ENCODE measurements around the gene WDR19.

Gene WDR19

DNA sequence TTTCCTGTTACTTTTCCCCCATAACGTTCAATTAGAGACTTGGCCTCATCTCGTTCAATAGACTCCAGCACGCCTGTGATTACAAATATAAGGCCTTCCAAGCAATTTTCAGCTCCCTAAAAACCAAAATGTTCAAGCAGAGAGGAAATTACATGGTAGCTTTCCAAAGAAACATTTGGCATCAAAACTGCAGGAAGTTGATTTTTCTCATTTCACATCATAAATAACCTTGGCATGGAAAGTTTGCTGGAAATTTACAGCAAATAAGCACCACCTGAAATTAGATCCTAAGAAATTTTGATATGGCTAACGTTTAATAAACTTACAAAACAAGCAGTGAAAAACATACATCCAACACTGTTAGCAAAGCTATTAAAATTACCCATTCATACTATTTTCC lies 130.5 kb downstream of the WDR19 start:
- peaks cover 19 to 78% of the 10 kb centered on the region in 2 donors for H3K36me3 ChIP-seq (ENCODE audit: control insufficient read depth in 1 of 2, insufficient read depth in 2 of 2, low read length in 2 of 2)
- H3K9me3 ChIP-seq (ENCODE audit: control insufficient read depth in 1 of 2, low read length in 2 of 2), result no peaks in the 10 kb centered on the region
- H3K27ac ChIP-seq (ENCODE audit: low read depth, low read length), result no peak overlapping the region
- no peak overlapping the region for H3K4me3 ChIP-seq (ENCODE audit: low read depth in 1 of 2, low read length in 2 of 2)
- H3K27me3 ChIP-seq (ENCODE audit: control insufficient read depth in 1 of 2, insufficient read depth in 2 of 2, low read length in 2 of 2), result no peaks in the 10 kb centered on the region
- H3K4me1 ChIP-seq (ENCODE audit: control insufficient read depth in 1 of 2, insufficient read depth in 2 of 2, low read length in 2 of 2), result no peaks in the 10 kb centered on the region
- H3K9ac ChIP-seq (ENCODE audit: low read depth in 1 of 2, low read length in 2 of 2), result no peak overlapping the region

GRCh38 chr4:39319676-39320075 lies 137.3 kb downstream of the WDR19 start:
- Histone ChIP-seq H3K9me3 (ENCODE audit: control insufficient read depth in 1 of 2, low read length in 2 of 2) (no peaks in the 10 kb centered on the region), H3K27ac (ENCODE audit: low read depth, low read length) (no peak overlapping the region), H3K27me3 (ENCODE audit: control insufficient read depth in 1 of 2, insufficient read depth in 2 of 2, low read length in 2 of 2) (no peaks in the 10 kb centered on the region), H3K4me3 (ENCODE audit: low read depth in 1 of 2, low read length in 2 of 2) (no peak overlapping the region), H3K36me3 (ENCODE audit: control insufficient read depth in 1 of 2, insufficient read depth in 2 of 2, low read length in 2 of 2) (peaks cover 15 to 37% of the 10 kb centered on the region in 2 donors), H3K4me1 (ENCODE audit: control insufficient read depth in 1 of 2, insufficient read depth in 2 of 2, low read length in 2 of 2) (no peaks in the 10 kb centered on the region), H3K9ac (ENCODE audit: low read depth in 1 of 2, low read length in 2 of 2) (no peak overlapping the region)

GRCh38 chr4:39320381-39321115 lies 138.2 kb downstream of the WDR19 start:
- H3K9ac ChIP-seq (ENCODE audit: low read depth in 1 of 2, low read length in 2 of 2), result no peak overlapping the region
- no peaks in the 10 kb centered on the region for H3K9me3 ChIP-seq (ENCODE audit: control insufficient read depth in 1 of 2, low read length in 2 of 2)
- no peak overlapping the region for H3K27ac ChIP-seq (ENCODE audit: low read depth, low read length)
- no peak overlapping the region for H3K4me3 ChIP-seq (ENCODE audit: low read depth in 1 of 2, low read length in 2 of 2)
- H3K27me3 ChIP-seq (ENCODE audit: control insufficient read depth in 1 of 2, insufficient read depth in 2 of 2, low read length in 2 of 2), result no peaks in the 10 kb centered on the region
- peaks cover 12 to 38% of the 10 kb centered on the region in 2 donors for H3K36me3 ChIP-seq (ENCODE audit: control insufficient read depth in 1 of 2, insufficient read depth in 2 of 2, low read length in 2 of 2)
- no peaks in the 10 kb centered on the region for H3K4me1 ChIP-seq (ENCODE audit: control insufficient read depth in 1 of 2, insufficient read depth in 2 of 2, low read length in 2 of 2)

DNA sequence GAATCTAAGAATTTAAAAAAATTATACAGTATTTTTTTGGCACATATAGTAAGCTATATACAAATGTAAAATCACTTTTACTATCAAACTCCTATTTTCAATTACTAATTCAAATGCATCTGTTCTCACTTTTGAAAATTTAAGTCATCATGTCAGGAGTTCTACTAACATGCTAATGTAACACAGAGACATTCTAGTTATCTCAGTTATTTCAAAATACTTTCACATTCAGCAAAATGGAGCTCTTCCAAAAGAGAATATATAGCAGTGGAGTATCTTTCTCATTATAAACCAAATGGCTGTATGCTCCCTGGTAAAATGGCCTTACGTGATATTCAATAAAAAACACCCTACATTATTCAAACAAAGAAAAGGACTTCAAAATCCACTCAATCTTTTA lies 141.5 kb downstream of the WDR19 start:
- no peaks in the 10 kb centered on the region for H3K4me1 ChIP-seq (ENCODE audit: control insufficient read depth in 1 of 2, insufficient read depth in 2 of 2, low read length in 2 of 2)
- H3K4me3 ChIP-seq (ENCODE audit: low read depth in 1 of 2, low read length in 2 of 2), result no peak overlapping the region
- H3K27me3 ChIP-seq (ENCODE audit: control insufficient read depth in 1 of 2, insufficient read depth in 2 of 2, low read length in 2 of 2), result no peaks in the 10 kb centered on the region
- no peaks in the 10 kb centered on the region for H3K9me3 ChIP-seq (ENCODE audit: control insufficient read depth in 1 of 2, low read length in 2 of 2)
- no peak overlapping the region for H3K9ac ChIP-seq (ENCODE audit: low read depth in 1 of 2, low read length in 2 of 2)
- H3K36me3 ChIP-seq (ENCODE audit: control insufficient read depth in 1 of 2, insufficient read depth in 2 of 2, low read length in 2 of 2), result peaks cover 10 to 39% of the 10 kb centered on the region in 2 donors
- H3K27ac ChIP-seq (ENCODE audit: low read depth, low read length), result no peak overlapping the region

GRCh38 chr4:39324446-39324845 lies 142.1 kb downstream of the WDR19 start:
- peaks cover 10 to 39% of the 10 kb centered on the region in 2 donors for H3K36me3 ChIP-seq (ENCODE audit: control insufficient read depth in 1 of 2, insufficient read depth in 2 of 2, low read length in 2 of 2)
- H3K4me1 ChIP-seq (ENCODE audit: control insufficient read depth in 1 of 2, insufficient read depth in 2 of 2, low read length in 2 of 2), result no peaks in the 10 kb centered on the region
- no peak overlapping the region for H3K4me3 ChIP-seq (ENCODE audit: low read depth in 1 of 2, low read length in 2 of 2)
- no peaks in the 10 kb centered on the region for H3K9me3 ChIP-seq (ENCODE audit: control insufficient read depth in 1 of 2, low read length in 2 of 2)
- no peak overlapping the region for H3K27ac ChIP-seq (ENCODE audit: low read depth, low read length)
- H3K27me3 ChIP-seq (ENCODE audit: control insufficient read depth in 1 of 2, insufficient read depth in 2 of 2, low read length in 2 of 2), result no peaks in the 10 kb centered on the region
- no peak overlapping the region for H3K9ac ChIP-seq (ENCODE audit: low read depth in 1 of 2, low read length in 2 of 2)

- H3K27me3 ChIP-seq (ENCODE audit: control insufficient read depth in 1 of 2, insufficient read depth in 2 of 2, low read length in 2 of 2), result no peaks in the 10 kb centered on the region
- H3K9me3 ChIP-seq (ENCODE audit: control insufficient read depth in 1 of 2, low read length in 2 of 2), result no peaks in the 10 kb centered on the region
- no peak overlapping the region for H3K4me3 ChIP-seq (ENCODE audit: low read depth in 1 of 2, low read length in 2 of 2)
- H3K9ac ChIP-seq (ENCODE audit: low read depth in 1 of 2, low read length in 2 of 2), result no peak overlapping the region
- H3K27ac ChIP-seq (ENCODE audit: low read depth, low read length), result no peak overlapping the region
- H3K36me3 ChIP-seq (ENCODE audit: control insufficient read depth in 1 of 2, insufficient read depth in 2 of 2, low read length in 2 of 2), result peaks cover 5 to 39% of the 10 kb centered on the region in 2 donors
- no peaks in the 10 kb centered on the region for H3K4me1 ChIP-seq (ENCODE audit: control insufficient read depth in 1 of 2, insufficient read depth in 2 of 2, low read length in 2 of 2)
Measured at GRCh38 chr4:39324897-39325613, 142.7 kb downstream of the WDR19 start.

DNA sequence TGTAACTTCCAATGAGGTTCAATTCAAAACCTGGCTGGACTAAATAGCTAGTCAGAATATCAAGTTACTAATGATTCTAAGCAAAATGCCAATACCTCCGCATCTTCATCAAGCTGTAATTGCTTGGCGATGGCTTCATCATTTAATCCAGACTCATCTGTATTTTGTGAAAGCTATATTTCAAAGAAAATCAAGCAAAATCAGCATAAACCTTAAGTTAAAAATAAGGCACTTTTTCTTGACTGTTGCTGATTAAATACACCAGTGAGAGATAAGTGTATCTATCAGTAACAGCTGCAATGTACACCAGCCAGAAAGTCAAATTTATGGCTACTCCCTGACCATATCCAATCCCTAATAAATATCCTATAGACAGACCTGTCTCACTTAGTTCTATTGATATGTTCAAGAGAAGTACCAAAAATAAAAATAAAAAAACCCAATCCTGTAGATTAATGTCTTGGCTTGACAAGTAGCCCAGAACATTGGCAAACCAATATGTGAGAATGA lies 144.2 kb downstream of the WDR19 start:
- Histone ChIP-seq H3K4me3 (ENCODE audit: low read depth in 1 of 2, low read length in 2 of 2) (no peak overlapping the region), H3K9ac (ENCODE audit: low read depth in 1 of 2, low read length in 2 of 2) (no peak overlapping the region), H3K27me3 (ENCODE audit: control insufficient read depth in 1 of 2, insufficient read depth in 2 of 2, low read length in 2 of 2) (no peaks in the 10 kb centered on the region), H3K9me3 (ENCODE audit: control insufficient read depth in 1 of 2, low read length in 2 of 2) (no peaks in the 10 kb centered on the region), H3K27ac (ENCODE audit: low read depth, low read length) (no peak overlapping the region), H3K4me1 (ENCODE audit: control insufficient read depth in 1 of 2, insufficient read depth in 2 of 2, low read length in 2 of 2) (no peaks in the 10 kb centered on the region), H3K36me3 (ENCODE audit: control insufficient read depth in 1 of 2, insufficient read depth in 2 of 2, low read length in 2 of 2) (peaks cover 5 to 31% of the 10 kb centered on the region in 2 donors)

GRCh38 chr4:39330353-39330752 lies 148.0 kb downstream of the WDR19 start:
- no peak overlapping the region for H3K4me3 ChIP-seq (ENCODE audit: low read depth in 1 of 2, low read length in 2 of 2)
- no peak overlapping the region for H3K27ac ChIP-seq (ENCODE audit: low read depth, low read length)
- no peaks in the 10 kb centered on the region for H3K4me1 ChIP-seq (ENCODE audit: control insufficient read depth in 1 of 2, insufficient read depth in 2 of 2, low read length in 2 of 2)
- no peaks in the 10 kb centered on the region for H3K27me3 ChIP-seq (ENCODE audit: control insufficient read depth in 1 of 2, insufficient read depth in 2 of 2, low read length in 2 of 2)
- peaks cover 0 to 20% of the 10 kb centered on the region in 2 donors for H3K36me3 ChIP-seq (ENCODE audit: control insufficient read depth in 1 of 2, insufficient read depth in 2 of 2, low read length in 2 of 2)
- no peaks in the 10 kb centered on the region for H3K9me3 ChIP-seq (ENCODE audit: control insufficient read depth in 1 of 2, low read length in 2 of 2)
- no peak overlapping the region for H3K9ac ChIP-seq (ENCODE audit: low read depth in 1 of 2, low read length in 2 of 2)

- Histone ChIP-seq H3K4me3 (ENCODE audit: low read depth in 1 of 2, low read length in 2 of 2) (no peak overlapping the region), H3K4me1 (ENCODE audit: control insufficient read depth in 1 of 2, insufficient read depth in 2 of 2, low read length in 2 of 2) (no peaks in the 10 kb centered on the region), H3K27ac (ENCODE audit: low read depth, low read length) (no peak overlapping the region), H3K9ac (ENCODE audit: low read depth in 1 of 2, low read length in 2 of 2) (no peak overlapping the region), H3K27me3 (ENCODE audit: control insufficient read depth in 1 of 2, insufficient read depth in 2 of 2, low read length in 2 of 2) (no peaks in the 10 kb centered on the region), H3K9me3 (ENCODE audit: control insufficient read depth in 1 of 2, low read length in 2 of 2) (no peaks in the 10 kb centered on the region), H3K36me3 (ENCODE audit: control insufficient read depth in 1 of 2, insufficient read depth in 2 of 2, low read length in 2 of 2) (peaks cover 0 to 15% of the 10 kb centered on the region in 2 donors)
Measured at GRCh38 chr4:39331191-39331590, 148.9 kb downstream of the WDR19 start.
